Breast epithelium (tissue), 3 donors: ENCODE measurements around the gene PPARA.

Experiments
- POLR2AphosphoS5 ChIP-seq, 3 donors: sonication (generic); formaldehyde crosslinking; IDR thresholded peaks; one replicate each; pipeline ENCODE4 v1.6.1; 2017; ENCODE audit warnings: antibody characterized with exemption in 3 of 3
- TF ChIP-seq, protein P1 (sequence below), 3 donors: fragments of 450-650 bp; IDR thresholded peaks; one replicate each; pipeline ENCODE4 v1.5.1; 2016 to 2017; ENCODE audit warnings: antibody characterized with exemption in 3 of 3, mild to moderate bottlenecking in 3 of 3, moderate library complexity in 3 of 3

DNA sequence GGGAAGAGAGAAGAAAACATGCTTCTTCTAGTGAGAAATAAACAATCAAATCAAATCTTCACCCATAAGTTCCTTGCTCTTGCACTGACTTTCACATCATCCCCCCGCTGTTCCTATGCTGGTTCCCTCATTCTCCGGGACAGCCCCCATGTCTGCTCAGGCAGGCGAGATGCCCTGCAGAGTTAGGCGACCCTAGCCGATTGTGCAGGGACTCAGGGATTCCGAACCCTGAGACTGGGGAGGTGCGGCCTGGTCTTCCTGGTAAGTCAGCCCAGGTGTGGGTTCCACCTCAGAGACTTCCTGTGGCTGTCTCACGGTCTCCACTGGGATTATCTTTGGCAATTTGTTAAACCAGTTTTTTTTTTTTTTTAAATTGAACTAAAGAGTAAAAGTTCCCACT lies 124.1 kb downstream of the PPARA start:
- TF ChIP-seq, protein P1, sequence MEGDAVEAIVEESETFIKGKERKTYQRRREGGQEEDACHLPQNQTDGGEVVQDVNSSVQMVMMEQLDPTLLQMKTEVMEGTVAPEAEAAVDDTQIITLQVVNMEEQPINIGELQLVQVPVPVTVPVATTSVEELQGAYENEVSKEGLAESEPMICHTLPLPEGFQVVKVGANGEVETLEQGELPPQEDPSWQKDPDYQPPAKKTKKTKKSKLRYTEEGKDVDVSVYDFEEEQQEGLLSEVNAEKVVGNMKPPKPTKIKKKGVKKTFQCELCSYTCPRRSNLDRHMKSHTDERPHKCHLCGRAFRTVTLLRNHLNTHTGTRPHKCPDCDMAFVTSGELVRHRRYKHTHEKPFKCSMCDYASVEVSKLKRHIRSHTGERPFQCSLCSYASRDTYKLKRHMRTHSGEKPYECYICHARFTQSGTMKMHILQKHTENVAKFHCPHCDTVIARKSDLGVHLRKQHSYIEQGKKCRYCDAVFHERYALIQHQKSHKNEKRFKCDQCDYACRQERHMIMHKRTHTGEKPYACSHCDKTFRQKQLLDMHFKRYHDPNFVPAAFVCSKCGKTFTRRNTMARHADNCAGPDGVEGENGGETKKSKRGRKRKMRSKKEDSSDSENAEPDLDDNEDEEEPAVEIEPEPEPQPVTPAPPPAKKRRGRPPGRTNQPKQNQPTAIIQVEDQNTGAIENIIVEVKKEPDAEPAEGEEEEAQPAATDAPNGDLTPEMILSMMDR (IDR thresholded peaks at IDR 0.05): no peak
- TF ChIP-seq POLR2AphosphoS5 (IDR thresholded peaks at IDR 0.05): no peak
